Panc1 (cell line): ENCODE results near the gene GGT5.

Experiments used
- POLR2AphosphoS5 ChIP-seq: IDR thresholded peaks from 2 replicates; pipeline ENCODE4 v1.6.1; 2012; ENCODE audit warnings: mild to moderate bottlenecking, low read depth, low read length, moderate library complexity
- SIN3A ChIP-seq: IDR thresholded peaks from 2 replicates; pipeline ENCODE4 v1.6.1; 2012; ENCODE audit warnings: low read depth, mild to moderate bottlenecking, low read length, moderate library complexity, borderline replicate concordance; ENCODE audit not compliant: insufficient read depth
- TCF7L2 ChIP-seq: IDR thresholded peaks from 2 replicates; pipeline ENCODE4 v1.6.1; 2011; ENCODE audit warnings: mild to moderate bottlenecking, low read depth, low read length, inconsistent platforms
- TF ChIP-seq, protein P1 (sequence below): fragments of 450-650 bp; IDR thresholded peaks from 2 replicates; pipeline ENCODE4 v1.5.1; 2017; ENCODE audit warnings: mild to moderate bottlenecking

DNA sequence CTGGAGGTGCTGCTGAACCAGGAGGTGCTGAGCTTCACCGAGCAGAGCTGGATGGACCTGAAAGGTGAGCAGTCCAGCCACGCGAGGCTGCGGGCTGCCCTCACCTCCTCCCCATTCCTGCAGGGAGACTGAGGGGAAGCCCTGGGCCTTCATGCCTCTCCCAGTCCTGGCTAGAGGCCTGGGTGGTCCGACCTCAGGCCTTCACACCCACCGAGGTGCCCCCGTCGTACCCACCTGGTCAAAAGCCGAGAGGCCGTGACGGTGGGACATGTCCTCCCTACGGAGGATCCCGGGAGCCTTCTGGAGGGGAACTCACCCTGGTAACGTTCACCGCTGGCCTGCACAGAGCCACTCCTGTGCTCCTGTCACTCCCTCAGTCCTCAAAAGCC is 58.5 kb downstream of the GGT5 start:
- TF ChIP-seq, protein P1, sequence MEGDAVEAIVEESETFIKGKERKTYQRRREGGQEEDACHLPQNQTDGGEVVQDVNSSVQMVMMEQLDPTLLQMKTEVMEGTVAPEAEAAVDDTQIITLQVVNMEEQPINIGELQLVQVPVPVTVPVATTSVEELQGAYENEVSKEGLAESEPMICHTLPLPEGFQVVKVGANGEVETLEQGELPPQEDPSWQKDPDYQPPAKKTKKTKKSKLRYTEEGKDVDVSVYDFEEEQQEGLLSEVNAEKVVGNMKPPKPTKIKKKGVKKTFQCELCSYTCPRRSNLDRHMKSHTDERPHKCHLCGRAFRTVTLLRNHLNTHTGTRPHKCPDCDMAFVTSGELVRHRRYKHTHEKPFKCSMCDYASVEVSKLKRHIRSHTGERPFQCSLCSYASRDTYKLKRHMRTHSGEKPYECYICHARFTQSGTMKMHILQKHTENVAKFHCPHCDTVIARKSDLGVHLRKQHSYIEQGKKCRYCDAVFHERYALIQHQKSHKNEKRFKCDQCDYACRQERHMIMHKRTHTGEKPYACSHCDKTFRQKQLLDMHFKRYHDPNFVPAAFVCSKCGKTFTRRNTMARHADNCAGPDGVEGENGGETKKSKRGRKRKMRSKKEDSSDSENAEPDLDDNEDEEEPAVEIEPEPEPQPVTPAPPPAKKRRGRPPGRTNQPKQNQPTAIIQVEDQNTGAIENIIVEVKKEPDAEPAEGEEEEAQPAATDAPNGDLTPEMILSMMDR, result no peak
- TF ChIP-seq TCF7L2, result no peak
- no peak for TF ChIP-seq POLR2AphosphoS5
- no peak for TF ChIP-seq SIN3A
